K562 (cell line): ENCODE measurements around the gene EPHB2. TPM values are rescaled to one million over a fixed set of nuclear protein-coding genes. Genes with fewer than 3 reads are reported as not detected.

Source experiments
- KLF10 ChIP-seq: fragments of 250-450 bp; sonication (Bioruptor Pico); IDR thresholded peaks from 2 replicates; pipeline ENCODE4 v1.6.1; 2021; ENCODE audit warnings: matching md5 sums
- polyA plus RNA-seq, 8 experiments: library from polyadenylated mRNA; depleted of rRNA in 4 of 8; stranded (reverse) in 5 of 8; unstranded in 3 of 8; fragments of >200 nt; fragmentation: Nextera tagmentation in 2 of 8; fragmentation: Illumina TruSeq in 1 of 8; extraction: Ambion mirVana in 2 of 8; extraction: Trizol in 1 of 8; gene quantifications; 2 replicates each; pipeline versions ENCODE4 v1.2.1 to v1.2.3, GENCODE V29; 2011 to 2014; ENCODE audit warnings: inconsistent platforms in 1 of 8, missing spikeins in 1 of 8
- total RNA-seq, 7 experiments: library from RNA; depleted of rRNA in 6 of 7; stranded (reverse); fragments of >200 nt in 6 of 7; fragmentation: Illumina TruSeq in 2 of 7; extraction: Trizol in 2 of 7; gene quantifications; 2 replicates each; pipeline versions ENCODE4 v1.2.1 to v1.2.3, GENCODE V29; 2011 to 2021; ENCODE audit warnings: low replicate concordance in 1 of 7
- TF ChIP-seq, protein P1 (sequence below), 2 experiments: fragments of 450-650 bp; formaldehyde crosslinking in 1 of 2; IDR thresholded peaks; 2 replicates each; pipeline versions ENCODE4 v1.4.0 to v1.6.1; 2014 to 2020; ENCODE audit warnings: mild to moderate bottlenecking in 2 of 2, borderline replicate concordance in 1 of 2, low read depth in 1 of 2

The EPHB2 gene
- total and polyA plus RNA-seq, 9 of the 15 experiments (the other 6 are each of a cell fraction or from before 2014, with no cell fraction given): not detected

DNA sequence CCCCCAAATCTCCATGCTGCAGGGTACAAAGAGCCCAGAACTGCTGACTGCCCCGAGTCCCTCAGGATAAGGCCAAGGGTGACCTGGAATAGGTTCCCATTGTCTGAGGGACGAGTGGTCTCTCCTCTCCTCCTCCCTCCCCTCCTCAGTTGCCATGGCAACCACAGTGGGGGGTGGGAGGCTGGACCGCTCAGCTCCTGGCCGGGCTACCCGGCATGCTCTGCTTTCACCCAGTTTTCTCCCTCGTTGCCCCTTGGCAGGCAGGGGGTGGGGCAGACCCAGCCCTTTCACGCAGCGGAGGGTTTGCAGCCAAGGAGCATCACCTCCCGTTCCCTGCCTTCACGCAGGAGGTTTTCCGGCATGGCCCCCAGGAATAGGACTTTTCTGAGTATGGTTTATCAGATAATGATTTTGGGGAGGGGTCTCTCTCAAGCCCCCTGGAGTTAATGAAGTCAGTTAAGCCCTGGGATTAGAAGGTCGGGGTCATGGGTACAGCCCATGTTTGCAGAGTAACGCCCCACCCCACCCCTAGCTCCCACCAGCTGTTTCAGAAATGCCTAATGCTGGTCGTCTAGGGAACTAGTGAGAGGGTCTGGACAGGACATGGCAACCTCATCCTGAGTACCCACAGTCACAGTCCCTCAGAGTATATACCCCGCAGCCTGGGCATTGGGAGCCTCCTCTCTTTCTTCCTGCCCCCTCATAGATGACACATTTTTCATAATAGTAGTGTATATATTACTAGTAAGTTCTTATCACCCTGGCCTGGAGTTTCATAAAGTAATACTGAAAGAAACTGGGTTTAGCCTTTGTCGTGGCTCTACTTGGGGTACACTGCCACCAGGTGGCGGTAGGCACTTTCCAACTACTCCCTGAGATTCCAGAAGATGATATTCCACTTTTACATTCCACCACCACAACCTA is 36.9 kb upstream of the EPHB2 start (continued):
- TF ChIP-seq, protein P1, sequence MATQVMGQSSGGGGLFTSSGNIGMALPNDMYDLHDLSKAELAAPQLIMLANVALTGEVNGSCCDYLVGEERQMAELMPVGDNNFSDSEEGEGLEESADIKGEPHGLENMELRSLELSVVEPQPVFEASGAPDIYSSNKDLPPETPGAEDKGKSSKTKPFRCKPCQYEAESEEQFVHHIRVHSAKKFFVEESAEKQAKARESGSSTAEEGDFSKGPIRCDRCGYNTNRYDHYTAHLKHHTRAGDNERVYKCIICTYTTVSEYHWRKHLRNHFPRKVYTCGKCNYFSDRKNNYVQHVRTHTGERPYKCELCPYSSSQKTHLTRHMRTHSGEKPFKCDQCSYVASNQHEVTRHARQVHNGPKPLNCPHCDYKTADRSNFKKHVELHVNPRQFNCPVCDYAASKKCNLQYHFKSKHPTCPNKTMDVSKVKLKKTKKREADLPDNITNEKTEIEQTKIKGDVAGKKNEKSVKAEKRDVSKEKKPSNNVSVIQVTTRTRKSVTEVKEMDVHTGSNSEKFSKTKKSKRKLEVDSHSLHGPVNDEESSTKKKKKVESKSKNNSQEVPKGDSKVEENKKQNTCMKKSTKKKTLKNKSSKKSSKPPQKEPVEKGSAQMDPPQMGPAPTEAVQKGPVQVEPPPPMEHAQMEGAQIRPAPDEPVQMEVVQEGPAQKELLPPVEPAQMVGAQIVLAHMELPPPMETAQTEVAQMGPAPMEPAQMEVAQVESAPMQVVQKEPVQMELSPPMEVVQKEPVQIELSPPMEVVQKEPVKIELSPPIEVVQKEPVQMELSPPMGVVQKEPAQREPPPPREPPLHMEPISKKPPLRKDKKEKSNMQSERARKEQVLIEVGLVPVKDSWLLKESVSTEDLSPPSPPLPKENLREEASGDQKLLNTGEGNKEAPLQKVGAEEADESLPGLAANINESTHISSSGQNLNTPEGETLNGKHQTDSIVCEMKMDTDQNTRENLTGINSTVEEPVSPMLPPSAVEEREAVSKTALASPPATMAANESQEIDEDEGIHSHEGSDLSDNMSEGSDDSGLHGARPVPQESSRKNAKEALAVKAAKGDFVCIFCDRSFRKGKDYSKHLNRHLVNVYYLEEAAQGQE (IDR thresholded peaks at IDR 0.05; ENCODE audit: borderline replicate concordance): peak; percentile 72; the same call in 1 of the 2 replicates
- TF ChIP-seq, protein P1 (CRISPR knock-in tag; IDR thresholded peaks at IDR 0.05; ENCODE audit: low read depth): no peak
- no peak for TF ChIP-seq KLF10 (CRISPR knock-in tag)
